ENCODE data around the gene DNAJC25.
"Not testable (repeated sequence)": the region's sequence is repeated elsewhere in the genome, so short reads cannot be mapped to it uniquely, and the experiment has no call there.

Gene DNAJC25

GRCh38 chr9:111628411-111628810 is 2.7 kb upstream of the DNAJC25 start:
- no peak for DNase-seq

GRCh38 chr9:111630182-111630963 is 761 bp upstream of the DNAJC25 start:
- no peak for DNase-seq

- DNase-seq: no peak
Observed at GRCh38 chr9:111630964-111631213, 245 bp upstream of the DNAJC25 start.

- DNase-seq: no peak
Observed at GRCh38 chr9:111632060-111632459, 926 bp downstream of the DNAJC25 start.

GRCh38 chr9:111632695-111633388 is 1.7 kb downstream of the DNAJC25 start:
- no peak for DNase-seq

GRCh38 chr9:111633389-111633736 is 2.2 kb downstream of the DNAJC25 start:
- DNase-seq: no peak

- no peak for DNase-seq
Observed at GRCh38 chr9:111634860-111635259, 3.7 kb downstream of the DNAJC25 start.

- DNase-seq: no peak
Observed at GRCh38 chr9:111637421-111637950, 6.4 kb downstream of the DNAJC25 start.

GRCh38 chr9:111644195-111644772 is 13.2 kb downstream of the DNAJC25 start:
- no peak for DNase-seq

GRCh38 chr9:111645806-111646205 is 14.7 kb downstream of the DNAJC25 start:
- no peak for DNase-seq

GRCh38 chr9:111646417-111646816 is 15.3 kb downstream of the DNAJC25 start:
- no peak for DNase-seq

GRCh38 chr9:111648066-111648465 is 16.9 kb downstream of the DNAJC25 start:
- DNase-seq: no peak

GRCh38 chr9:111649016-111649415 is 17.9 kb downstream of the DNAJC25 start:
- no peak for DNase-seq

- DNase-seq: no peak
Observed at GRCh38 chr9:111657051-111657450, 25.9 kb downstream of the DNAJC25 start.

GRCh38 chr9:111658943-111659342 is 27.8 kb downstream of the DNAJC25 start:
- no peak for DNase-seq

GRCh38 chr9:111659691-111660090 is 28.6 kb downstream of the DNAJC25 start:
- no peak for DNase-seq

- DNase-seq: no peak
Observed at GRCh38 chr9:111661150-111661801, 30.1 kb downstream of the DNAJC25 start, which contains the start of gene GNG10. Gene GNG10, plus strand, starts transcription at chr9:111661605. Its CDS starts 30 bp downstream, at chr9:111661635.

- DNase-seq: no peak
Observed at GRCh38 chr9:111661802-111662521, 30.8 kb downstream of the DNAJC25 start.

- no peak for DNase-seq
Observed at GRCh38 chr9:111662576-111663300, 31.6 kb downstream of the DNAJC25 start.

GRCh38 chr9:111663301-111663823 is 32.2 kb downstream of the DNAJC25 start:
- no peak for DNase-seq

- DNase-seq: no peak
Observed at GRCh38 chr9:111668026-111668573, 37.0 kb downstream of the DNAJC25 start.

GRCh38 chr9:111668601-111669000 is 37.5 kb downstream of the DNAJC25 start:
- DNase-seq: not testable (repeated sequence)
